Lung microvascular endothelial cell (primary cell): ENCODE results near the gene MSANTD7. TPM values are rescaled to one million over a fixed set of nuclear protein-coding genes. Genes with fewer than 3 reads are reported as not detected.
A peak's percentile ranks its signal among the peaks of the same experiment; 100 is the strongest.
"Not testable (repeated sequence)": the region's sequence is repeated elsewhere in the genome, so short reads cannot be mapped to it uniquely, and the experiment has no call there.

Source experiments
- DNase-seq, 2 donors: peaks; one replicate each; pipeline versions ENCODE4 v3.0.0 to v3.0.0-alpha.2; 2010; ENCODE audit warnings: low read depth in 2 of 2
- total RNA-seq: library from RNA; depleted of rRNA; stranded (reverse); fragments of >200 nt; gene quantifications from 2 replicates; pipeline ENCODE4 v1.2.1, GENCODE V29; 2014

MSANTD7 gene
- 11.6 and 16.1 TPM in 2 replicates for total RNA-seq

GRCh38 chr10:14837757-14838581 is at the start of gene MSANTD7, which contains the start of the genes CDNF and HSPA14:
TSS of gene MSANTD7 (plus strand) at chr10:14838306. CDS start at chr10:14842285, 3,979 bp downstream.
TSS of gene CDNF (minus strand) at chr10:14838037. CDS start at chr10:14837946, 91 bp downstream.
TSS of gene HSPA14 (plus strand) at chr10:14838306. CDS start at chr10:14838403, 97 bp downstream.
- DNase-seq = peak; percentile 99 to 100

- peak; percentile 79 to 84 for DNase-seq
Measured at GRCh38 chr10:14798636-14799035, 39.5 kb upstream of the MSANTD7 start.

- DNase-seq = no peak
Measured at GRCh38 chr10:14800397-14800796, 37.7 kb upstream of the MSANTD7 start.

- DNase-seq = peak; percentile 52 to 96
Measured at GRCh38 chr10:14801723-14802122, 36.4 kb upstream of the MSANTD7 start.

- no peak for DNase-seq
Measured at GRCh38 chr10:14803827-14804226, 34.3 kb upstream of the MSANTD7 start.

GRCh38 chr10:14806318-14806717 is 31.8 kb upstream of the MSANTD7 start:
- DNase-seq = no peak

GRCh38 chr10:14810969-14811953 is 26.8 kb upstream of the MSANTD7 start:
- peak in 1 of 2 donors; percentile 27 for DNase-seq

- DNase-seq = no peak
Measured at GRCh38 chr10:14812271-14812670, 25.8 kb upstream of the MSANTD7 start.

GRCh38 chr10:14815681-14816080 is 22.4 kb upstream of the MSANTD7 start:
- DNase-seq = no peak

- DNase-seq = not testable (repeated sequence)
Measured at GRCh38 chr10:14816717-14817116, 21.4 kb upstream of the MSANTD7 start.

- DNase-seq = peak; percentile 17 to 62
Measured at GRCh38 chr10:14820010-14820774, 17.9 kb upstream of the MSANTD7 start.

GRCh38 chr10:14820775-14821154 is 17.3 kb upstream of the MSANTD7 start:
- DNase-seq = no peak

- no peak for DNase-seq
Measured at GRCh38 chr10:14821635-14822375, 16.3 kb upstream of the MSANTD7 start.

- DNase-seq = peak; percentile 56 to 67
Measured at GRCh38 chr10:14822879-14823755, 15.0 kb upstream of the MSANTD7 start.

- DNase-seq = no peak
Measured at GRCh38 chr10:14823966-14824365, 14.1 kb upstream of the MSANTD7 start.

GRCh38 chr10:14826076-14826829 is 11.9 kb upstream of the MSANTD7 start:
- DNase-seq = no peak

GRCh38 chr10:14833106-14833505 is 5.0 kb upstream of the MSANTD7 start:
- no peak for DNase-seq

- DNase-seq = no peak
Measured at GRCh38 chr10:14836208-14836607, 1.9 kb upstream of the MSANTD7 start.
